SHP77 treated with DMSO at 0.1 percent for 48 hours (cell line): ENCODE measurements around the gene KLHL17.

Source experiments
- DNase-seq: peaks from one replicate; lab custom pipeline; 2025; lab: John Stamatoyannopoulos, UW

The KLHL17 gene

DNA sequence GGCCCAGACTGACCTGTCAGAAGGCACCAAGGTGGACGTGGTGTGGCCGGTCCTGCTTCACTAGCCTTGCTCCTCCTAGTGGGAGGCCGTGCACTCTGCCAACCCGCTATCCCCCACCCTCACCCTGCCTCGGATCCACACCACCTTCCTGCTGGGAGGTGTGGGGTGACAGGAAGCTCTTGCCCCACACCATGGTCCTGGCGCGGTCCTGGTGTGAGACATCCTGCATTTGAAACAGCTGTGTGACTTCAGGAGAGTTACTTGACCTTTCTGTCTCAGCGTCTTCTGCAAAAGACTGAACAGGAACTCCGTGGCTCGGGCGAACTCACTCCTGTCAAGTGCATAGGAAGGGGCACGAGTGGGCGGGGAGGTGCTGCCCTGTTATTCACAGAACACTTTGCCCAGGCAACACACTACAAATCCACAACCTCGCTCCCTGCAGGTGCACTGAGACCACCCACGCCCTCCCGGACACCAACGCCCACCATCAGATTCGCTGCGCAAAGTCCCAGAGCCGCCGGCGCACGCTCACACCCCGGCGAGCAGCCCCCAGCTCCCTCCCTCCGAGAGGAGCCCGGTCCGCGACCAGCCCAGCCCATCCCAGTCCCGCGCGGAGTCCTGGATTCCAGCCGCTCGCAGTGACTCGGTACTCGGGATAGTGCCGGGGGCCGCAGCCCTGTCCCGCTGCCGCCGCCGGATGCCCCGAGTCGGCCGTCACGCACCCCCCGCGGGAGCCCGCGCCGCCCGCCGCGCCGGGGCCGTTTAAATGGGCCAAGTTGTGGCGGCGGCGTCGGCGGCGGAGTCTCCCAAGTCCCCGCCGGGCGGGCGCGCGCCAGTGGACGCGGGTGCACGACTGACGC lies 37.0 kb upstream of the KLHL17 start, which contains the start of gene SAMD11:
Gene SAMD11 (plus strand): TSS at position 793 of the 860 bp plus-strand sequence. CDS start 509 bp downstream, outside the sequence.
- DNase-seq = no peak

DNA sequence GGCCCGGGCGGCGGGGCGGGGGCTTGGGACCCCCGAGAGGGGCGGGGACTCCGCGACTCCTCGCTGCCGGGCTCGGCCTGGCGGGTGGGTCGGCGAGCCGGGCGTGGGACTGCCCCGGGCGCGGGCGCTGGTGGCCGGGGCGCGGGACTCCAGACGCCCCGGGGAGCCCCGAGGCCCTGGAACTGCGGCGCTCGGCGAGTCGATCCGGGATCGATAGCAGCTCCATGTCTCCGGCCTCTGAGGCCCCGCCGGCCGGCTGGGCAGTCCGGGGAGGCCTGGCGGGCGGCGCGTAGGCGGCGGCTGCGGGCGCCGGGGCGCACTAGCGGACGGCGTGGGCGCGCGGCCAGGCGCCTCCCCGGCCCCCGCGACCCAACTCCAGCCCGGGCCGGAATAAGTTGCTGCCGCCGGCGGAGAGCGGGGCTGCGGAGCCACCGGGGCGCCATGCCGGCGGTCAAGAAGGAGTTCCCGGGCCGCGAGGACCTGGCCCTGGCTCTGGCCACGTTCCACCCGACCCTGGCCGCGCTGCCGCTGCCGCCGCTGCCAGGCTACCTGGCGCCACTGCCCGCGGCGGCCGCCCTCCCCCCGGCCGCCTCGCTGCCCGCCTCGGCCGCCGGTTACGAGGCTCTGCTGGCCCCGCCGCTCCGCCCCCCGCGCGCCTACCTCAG lies 36.3 kb upstream of the KLHL17 start:
- no peak for DNase-seq

DNA sequence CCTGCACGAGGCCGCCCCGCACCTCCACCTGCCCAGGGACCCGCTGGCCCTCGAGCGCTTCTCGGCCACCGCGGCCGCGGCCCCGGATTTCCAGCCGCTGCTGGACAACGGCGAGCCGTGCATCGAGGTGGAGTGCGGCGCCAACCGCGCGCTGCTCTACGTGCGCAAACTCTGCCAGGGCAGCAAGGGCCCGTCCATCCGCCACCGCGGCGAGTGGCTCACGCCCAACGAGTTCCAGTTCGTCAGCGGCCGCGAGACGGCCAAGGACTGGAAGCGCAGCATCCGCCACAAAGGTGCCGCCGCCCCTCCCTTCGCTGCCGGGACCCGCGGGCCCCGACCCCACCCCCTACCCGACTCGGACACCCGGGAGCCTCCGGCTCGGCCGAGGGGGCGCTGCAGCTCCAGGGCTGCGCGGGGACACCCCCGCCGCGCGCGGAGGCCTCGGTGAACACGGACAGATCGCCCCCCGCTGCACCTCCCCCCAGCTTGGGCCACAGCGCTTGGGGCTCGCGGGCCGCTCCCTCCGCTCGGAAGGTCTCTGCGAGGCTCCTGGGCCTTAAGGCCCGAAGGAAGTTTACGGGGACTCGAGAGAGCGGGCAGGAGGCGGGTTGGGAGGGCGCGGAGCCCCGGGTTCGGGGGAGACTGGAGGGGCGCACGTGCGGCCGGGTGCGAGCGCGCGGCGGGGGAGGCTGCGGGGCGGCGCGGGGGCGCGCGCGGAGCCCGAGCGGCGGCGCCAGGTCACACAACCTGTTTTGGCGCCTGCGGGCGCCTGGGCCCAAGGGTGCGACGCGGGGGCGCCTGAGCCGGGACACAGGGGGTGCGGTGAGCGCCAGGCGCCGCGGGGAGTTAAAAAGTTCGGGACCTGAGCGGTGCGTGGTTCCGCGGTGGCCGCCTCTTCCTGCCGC lies 35.5 kb upstream of the KLHL17 start:
- no peak for DNase-seq

DNA sequence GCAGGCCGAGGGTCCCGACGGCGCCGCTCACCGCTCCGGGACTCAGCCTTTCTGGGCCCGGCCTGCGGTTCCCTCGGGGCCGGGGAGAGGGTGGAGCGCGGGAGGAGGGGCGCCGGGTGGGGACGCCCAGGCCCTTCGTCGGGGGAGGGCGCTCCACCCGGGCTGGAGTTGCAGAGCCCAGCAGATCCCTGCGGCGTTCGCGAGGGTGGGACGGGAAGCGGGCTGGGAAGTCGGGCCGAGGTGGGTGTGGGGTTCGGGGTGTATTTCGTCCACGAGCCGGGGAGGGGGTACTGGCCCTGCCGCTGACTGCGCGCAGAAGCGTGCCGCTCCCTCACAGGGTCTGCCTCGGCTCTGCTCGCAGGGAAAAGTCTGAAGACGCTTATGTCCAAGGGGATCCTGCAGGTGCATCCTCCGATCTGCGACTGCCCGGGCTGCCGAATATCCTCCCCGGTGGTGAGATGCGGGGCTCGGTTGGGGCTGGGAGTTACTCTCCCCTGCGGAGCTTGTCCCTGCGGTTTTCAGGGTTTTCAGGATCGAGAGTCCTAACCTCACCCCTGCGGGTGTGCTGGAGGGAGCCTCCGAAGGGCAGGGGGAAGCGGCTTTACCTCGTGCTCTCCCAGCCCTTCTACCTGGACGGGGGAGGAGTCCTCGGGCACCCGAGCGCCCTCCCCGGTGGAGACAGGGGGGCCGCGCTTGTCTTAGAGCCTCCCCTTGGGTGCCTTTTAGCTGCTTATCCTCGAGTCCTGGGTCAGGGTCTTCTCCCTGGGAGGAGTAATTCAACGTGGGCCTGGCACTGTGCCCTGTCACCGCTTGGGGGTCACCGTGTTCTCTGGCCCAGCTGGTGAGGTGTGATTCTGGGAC lies 34.6 kb upstream of the KLHL17 start:
- no peak for DNase-seq

DNA sequence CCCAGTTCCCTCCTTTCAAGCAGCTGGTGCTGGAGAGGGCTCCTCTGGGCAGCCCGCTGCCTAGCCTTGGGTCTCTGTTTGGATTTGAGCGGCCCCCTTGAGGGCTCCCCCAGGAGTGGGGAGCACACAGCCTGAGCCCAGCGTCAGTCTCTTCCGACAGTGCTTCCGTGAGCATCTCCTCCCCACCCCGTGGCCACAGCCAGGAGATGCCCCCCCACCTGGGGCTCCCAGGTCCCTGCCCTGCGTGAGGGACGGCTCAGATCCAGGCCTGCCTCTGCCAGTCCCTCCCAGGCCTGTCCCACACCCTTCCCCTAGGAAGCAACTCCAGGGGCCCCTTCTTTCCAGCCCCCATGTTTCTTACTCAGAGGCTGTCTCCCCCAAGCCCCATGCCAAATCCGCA lies 33.1 kb upstream of the KLHL17 start:
- no peak for DNase-seq

DNA sequence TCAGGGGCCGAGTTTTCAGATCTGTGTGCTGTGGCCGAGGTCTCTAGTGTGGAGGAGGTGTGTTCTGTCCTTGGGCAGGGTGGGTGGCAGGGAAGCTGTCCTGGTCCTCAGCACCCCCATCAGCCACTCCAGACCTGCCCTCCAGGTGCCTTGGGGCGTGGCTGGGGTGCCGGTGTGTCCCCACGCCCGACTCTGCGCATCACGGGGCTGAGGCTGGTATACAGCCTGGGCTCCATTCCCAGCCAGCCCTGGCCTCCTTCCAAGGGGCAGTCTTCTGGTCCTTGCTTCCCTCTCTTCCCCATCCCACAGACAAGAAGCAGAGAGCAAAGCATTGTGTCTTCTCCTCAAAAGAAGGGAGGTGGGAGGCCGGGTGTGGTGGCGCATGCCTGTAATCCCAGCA lies 32.6 kb upstream of the KLHL17 start:
- no peak for DNase-seq

DNA sequence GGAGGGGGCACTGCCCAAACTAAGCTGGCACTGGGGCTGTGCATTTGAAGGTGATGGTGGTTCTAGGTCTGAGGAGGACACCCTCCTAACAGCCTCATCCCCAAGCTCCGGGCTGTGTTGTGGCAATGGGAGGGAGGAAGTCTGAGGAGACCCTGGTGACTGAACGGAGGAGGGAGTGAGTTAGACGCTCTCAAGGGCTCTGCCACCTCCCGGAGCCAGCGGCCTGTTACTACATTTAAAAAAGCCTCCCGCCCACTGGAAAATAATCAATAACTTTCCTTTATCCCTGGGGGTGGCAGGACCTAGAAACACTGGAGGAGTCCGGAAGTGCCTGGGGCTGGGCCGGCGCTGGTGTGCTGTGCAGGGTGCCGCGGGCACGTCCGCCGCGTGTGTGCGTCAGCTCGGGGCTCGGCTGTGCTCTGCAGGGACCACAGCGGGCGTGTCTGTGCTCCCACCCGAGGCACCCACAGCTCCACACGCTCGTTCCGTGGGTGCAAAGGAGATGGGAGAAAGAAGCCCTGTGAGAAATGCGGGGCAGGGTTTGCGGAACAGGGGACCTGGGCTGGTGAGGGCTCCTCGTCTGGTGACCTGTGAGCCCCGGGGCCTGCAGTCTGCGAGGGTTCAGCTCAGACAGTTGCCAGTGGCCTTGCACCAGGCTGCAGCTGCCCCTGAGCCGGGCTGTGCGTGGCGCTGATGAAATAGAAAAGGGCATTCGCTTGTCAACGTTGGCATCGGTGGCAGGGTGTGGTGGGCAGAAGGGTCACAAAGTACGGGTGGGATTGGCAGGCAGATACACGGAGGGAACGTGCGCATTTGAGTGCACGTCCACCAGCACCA lies 31.3 kb upstream of the KLHL17 start:
- no peak for DNase-seq

DNA sequence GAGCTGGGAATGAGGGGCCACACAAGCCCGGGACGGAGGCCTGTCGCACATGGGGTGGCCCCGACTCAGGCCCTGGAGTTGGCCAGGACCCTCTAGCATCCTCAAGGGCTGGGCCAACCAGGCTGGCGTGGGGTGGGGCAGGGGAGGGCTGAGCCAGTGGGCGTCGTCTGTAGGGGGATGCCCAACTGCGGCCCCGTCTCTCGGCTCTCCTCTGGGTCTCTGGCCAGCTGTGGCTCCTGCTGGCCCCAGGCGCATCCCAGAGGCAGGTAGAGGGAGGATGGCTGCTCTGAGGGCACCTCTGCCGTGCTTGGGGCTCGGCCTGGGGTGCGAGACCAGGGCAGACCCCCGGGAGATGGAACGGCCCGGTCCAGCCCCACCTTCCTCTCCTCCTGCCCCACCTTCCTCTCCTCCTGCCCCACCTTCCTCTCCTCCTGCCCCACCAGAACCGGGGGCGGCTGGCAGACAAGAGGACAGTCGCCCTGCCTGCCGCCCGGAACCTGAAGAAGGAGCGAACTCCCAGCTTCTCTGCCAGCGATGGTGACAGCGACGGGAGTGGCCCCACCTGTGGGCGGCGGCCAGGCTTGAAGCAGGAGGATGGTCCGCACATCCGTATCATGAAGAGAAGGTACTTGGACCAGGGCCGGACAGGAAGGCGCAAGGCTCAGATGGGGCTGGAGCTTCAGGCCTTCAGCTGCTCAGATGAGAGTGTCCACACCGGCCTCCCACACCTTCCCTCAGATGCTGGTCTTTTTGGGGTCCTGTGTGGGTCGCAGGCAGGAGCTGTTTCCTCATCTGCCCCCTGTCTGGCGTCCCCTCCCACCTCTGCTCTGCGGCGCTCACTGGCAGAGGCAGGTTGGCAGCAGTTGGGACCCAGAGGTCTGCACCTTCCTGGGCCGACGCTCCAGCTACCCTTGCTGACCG lies 30.4 kb upstream of the KLHL17 start:
- DNase-seq = no peak

DNA sequence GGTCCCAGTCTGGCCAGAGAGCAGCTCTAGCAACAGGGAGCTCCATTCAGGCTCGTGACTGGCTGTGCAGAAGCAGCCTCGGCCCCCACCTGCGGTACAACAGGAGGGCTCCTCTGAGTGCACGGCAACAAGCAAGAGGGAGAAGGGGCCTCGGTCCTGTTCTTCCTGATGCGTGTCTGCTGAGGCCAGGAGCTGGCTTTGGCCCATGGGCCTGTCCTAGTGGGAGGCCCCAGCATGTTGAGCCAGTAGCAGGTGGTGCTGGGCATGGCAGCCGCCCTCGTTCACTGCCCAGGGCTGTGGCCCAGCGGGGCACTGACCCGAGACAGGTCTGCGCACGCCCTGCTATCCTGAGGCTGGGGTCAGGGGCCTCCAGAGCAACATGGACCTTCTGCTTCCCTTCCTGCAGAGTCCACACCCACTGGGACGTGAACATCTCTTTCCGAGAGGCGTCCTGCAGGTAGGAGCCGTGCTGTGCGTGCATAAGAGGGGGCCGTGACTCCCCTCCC lies 29.7 kb upstream of the KLHL17 start:
- DNase-seq = no peak

DNA sequence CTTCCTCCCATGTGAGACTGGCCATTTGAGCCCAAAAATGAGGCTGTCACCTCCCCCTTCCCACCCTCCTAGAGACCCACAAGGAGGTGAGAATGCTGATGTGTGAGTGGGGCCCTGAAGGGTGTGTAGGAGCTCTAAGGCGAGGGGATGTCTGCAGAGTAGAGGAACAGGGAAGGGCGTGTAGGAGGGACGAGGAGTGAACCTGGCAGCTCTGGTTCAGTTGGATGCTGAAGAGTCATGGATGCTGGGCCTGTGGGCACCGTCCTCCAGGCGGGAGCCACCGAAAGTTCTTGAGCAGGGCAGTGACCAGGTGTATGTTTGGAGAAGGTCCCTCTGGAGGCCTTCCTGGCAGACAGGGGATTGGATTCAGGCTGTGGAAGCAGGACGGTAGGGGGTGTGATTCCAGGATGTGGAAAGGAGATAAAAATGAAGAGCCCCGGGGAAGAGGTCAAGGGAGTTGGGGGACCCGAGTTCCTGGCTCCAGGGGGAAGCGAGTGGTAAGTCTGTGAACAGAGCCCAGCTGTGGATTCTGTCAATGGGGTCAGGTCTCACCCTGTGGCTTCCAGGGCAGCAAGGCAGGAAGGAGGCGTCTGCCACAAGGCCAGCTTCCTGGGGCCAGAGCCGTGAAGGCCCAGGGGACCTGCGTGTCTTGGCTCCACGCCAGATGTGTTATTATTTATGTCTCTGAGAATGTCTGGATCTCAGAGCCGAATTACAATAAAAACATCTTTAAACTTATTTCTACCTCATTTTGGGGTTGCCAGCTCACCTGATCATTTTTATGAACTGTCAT lies 28.8 kb upstream of the KLHL17 start:
- no peak for DNase-seq

DNA sequence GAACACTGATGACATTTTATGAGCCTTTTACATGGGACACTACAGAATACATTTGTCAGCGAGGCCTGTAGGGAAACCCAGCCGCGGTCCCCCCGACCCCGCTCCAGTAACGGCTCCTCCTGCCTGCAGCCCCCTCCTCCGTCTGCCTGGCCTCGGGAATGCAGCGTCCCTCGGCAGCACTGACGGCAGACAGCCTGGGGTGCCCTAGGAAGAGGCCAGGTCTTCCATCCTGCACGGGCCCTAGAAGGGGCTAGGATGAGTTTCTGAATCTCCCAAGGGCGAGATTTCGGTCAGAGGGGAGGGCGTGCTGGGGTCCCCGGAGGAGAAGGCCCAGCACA lies 28.2 kb upstream of the KLHL17 start:
- no peak for DNase-seq

DNA sequence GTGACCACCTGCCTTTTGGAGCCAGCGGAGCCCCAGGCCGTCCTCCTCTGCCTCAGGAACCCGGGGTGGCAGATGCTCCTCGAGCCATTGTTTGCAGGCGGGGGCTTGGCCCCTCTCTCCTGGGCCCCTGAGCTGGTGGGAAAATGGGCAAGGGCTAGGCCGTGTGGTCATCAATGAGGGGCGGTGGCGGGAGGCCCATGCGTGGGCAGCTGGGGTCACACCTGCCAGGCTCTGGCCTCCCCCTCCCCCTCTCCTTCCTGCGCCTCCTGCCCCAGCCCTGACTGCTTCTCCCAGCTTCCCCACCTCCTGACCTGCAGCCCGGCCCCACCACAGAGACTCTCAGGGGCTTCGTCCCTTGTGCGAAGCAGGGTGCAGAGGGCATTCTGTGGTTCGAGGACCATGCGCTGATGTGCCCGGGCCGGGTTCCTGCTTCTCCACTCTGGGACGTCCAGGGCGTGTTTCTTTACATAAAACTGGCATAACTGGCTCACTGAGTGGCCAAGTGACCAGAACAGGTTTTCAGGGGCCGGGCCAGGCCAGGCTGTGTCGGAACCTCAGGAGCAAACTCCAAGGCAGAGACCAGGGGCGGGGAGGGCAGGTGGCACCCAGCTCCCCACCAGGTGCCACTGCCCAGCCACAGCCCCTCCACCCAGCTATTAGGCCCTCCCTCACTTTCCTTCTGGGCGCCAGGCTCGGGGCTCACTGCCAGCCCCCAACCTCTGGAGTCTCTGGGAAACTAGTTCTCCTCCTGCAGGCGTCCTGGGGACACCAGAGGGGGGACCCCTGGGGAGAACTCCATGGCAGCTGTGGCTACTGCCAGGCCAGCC lies 27.4 kb upstream of the KLHL17 start:
- no peak for DNase-seq

DNA sequence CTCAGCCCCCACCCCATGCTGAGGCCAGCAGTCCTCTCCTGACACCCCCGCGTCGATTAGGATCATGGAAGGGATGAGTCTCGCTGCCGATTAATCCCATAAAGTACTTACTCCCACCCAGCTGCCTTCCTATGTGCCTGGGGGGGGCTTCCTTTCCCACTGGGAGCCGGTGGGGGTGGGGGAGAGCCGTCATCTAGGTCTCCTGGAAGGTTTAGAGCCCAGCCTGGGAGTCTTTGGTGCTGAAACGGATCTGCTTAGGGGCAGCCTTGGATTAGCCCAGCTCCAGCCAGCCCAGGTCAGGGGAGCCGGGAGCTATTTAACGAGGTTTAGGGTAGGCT lies 26.8 kb upstream of the KLHL17 start:
- DNase-seq = no peak

DNA sequence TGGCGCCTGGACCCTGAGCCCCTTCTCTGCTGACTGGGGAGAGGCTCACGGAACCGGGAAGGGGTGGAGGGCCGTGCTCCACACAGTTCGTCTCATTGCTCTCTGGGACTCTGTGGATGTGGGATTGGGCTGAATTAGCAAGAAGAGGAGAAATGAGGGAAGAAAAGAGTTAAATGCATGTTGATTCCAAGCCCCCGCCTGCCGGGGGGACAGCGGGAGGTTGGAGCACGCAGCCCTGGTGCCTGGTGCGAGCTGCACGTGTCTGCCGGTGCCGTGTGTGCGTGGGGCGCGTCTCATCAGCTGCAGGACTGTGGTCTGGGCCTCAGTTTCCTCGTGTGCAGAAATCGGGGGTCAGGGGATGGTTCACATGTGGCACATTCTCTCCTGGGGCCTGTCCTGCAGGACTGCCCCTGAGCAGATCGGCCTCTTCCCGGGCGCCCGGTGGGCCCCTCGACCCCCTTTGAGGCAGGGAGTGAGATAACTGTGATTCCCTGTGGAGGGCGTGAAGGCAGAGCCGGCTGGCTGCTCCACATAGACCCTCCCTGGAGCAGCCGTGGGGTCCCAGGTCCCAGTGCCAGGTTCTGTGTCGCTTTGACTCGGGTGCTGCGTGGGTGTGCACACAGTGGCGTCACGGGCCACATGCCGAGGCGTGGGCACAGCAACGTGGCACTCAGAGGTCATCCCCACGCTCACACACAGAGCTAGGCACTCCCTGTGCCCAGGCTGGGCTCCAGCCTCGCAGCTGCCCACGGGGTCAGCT lies 25.2 kb upstream of the KLHL17 start:
- DNase-seq = no peak

DNA sequence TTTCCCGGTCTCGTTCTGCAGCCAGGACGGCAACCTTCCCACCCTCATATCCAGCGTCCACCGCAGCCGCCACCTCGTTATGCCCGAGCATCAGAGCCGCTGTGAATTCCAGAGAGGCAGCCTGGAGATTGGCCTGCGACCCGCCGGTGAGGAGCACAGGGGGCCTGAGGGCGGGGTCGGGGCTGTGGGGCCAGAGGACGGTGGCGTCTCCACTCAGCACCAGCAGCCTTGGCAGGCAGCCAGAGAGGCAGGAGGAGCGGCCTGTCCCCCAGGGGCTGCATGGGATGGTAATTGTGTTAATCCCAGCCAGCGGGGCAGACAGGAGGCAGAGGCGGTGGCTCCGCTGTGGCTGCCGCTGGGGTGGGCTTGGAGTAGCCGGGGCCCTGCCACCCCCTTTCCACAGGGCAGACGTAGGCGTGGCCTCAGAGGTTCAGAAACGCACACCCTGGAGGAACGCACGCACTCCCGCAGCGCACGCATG lies 24.6 kb upstream of the KLHL17 start:
- DNase-seq = no peak

DNA sequence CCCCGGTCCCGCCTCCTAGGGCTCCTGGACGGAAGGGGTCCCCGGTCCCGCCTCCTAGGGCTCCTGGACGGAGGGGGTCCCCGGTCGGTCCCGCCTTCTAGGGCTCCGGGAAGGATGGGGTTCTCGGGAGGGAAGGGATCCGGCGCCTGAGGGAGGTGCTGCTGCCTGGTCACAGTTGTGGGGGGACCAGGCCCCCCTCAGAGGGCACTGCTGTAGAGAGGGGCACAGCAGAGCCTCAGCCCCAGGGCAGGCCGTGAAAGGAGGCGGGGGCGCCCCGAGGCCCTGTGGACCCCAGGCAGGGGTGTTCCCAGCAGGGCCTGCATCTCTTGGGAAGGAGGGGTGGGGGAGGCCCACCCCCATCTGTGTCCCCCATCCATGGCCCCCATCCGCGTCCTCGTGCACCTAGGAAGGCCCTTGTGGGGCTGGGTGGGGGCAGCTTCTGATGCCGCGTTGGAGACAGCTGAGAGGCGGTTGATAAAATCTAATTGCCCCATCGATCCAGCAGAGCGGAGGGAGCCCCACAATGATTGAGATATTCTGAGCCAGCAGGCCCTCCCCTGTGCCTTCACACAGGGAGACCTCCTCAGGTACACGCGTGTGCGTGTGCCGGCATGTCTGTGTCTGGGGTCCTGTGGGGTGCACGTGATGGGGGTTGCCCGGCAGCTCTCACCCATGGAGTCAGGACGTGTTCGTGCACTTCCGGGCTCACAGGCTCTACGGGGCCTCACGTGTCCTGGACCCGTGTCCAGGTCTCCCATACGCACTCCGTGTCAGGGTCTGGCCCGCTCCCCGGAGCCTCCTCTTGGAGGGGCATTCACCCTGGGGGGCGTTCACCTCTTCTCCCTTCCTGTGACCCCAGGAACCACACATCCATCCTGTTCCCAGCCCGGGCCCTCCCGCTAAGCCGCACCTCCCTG lies 23.8 kb upstream of the KLHL17 start:
- no peak for DNase-seq
